HG02981 (cell line): ENCODE data around the gene CDIPT.

Experiments
- ATAC-seq: cut with Tn5 transposase; IDR thresholded peaks from one replicate; pipeline ENCODE4 v1.9.1; 2021; ENCODE audit warnings: mild to moderate bottlenecking, moderate library complexity; ENCODE audit not compliant: unreplicated experiment

CDIPT gene

DNA sequence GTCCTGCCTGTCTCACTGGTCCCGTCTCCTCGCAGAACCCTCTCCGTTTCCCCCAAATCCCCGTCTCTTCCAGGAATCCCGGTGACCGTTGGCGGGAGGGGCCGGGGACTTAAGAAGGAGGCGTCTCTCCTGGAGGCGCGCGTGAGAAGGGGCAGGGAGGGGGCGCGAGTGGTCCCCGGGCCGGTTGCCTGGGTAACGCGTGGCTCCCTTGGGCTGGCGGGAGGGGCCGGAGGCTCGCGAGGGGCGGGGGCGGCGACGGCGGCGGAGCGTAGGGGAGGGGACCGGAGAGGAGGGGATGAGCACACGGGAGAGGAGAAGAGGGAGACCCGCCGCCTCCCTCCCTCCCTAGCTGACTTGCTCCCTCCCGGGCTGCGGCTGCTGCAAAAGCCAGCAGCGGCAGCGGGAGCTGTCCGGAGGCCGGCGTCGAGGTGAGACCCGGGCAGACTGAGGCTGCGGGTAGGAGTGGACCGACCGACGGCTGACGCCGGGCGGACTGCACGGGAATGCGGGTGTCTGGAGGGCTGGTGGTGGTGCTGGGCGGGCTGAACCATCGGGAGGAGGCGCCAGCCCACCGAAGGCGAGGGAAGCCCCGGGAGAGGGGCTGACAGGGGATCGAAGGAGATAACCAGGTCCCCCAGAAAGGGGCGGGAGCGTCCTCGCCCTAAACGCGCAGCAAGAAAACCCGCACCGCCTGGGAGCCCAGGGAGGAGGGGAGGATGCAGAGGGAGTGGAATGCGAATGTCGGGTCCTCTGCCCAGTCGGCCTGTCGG, 50.9 kb downstream of the CDIPT start, which contains the start of gene PRRT2:
TSS of gene PRRT2 (plus strand) at position 298 of the 770 bp plus-strand sequence. CDS start 862 bp downstream, outside the sequence.
- ATAC-seq: no peak

DNA sequence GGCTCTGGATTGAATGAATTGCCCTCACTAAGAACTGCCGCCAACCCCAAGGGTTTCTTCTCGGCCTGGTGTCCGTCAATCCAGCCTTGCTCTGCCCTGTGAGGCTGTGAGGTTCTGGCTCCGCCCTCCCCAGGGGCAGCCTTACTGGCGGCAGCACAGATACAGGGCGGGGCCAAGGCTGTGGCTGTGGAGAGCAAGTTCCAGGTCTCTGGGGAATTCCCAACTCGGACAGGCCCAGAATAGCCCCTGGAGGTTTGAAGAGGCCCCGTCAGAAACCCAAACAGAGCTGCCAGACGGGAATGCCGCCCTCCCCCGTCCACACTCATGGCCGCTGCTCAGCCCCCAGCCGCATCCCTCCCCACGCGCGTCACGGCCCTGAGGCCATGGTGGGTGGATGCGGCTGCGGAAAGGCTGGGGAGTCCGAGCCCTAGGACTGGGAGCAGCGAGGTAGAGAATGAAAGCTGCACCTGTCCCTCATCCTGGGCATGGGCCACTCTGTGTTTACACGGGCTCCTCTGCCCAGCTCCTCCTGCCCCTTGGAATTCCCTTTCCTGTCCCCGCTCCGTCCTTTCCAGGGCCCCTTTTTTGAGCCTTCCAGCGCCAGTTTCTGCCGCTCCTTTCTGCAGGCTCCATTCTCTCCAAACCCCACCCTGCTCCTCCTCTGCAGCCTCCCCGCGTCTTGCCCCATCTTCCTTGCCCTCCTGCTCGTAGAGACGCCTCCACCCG, 51.7 kb downstream of the CDIPT start:
- peak; percentile 34 for ATAC-seq

DNA sequence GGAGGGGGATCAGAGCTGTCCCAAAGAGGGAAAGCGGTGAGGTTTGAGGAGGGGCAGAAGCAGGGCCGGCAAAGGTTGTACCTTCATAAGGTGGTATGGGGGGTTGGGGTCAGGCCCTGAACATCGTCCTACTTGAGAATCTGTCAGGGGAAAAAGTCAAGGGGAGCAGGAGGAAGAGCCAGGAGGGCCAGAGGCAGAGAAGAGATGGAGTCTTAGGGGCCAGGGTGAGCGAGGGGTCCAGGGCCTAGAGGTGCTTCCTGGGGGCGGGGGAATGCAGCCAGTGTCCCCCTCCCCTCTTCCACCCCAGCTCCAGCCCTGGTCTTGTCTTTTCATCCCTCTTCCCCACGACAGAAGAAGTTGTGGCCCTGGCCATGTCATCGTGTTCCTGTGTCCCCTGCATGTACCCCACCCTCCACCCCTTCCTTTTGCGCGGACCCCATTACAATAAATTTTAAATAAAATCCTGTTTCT, 52.3 kb downstream of the CDIPT start:
- ATAC-seq: no peak

DNA sequence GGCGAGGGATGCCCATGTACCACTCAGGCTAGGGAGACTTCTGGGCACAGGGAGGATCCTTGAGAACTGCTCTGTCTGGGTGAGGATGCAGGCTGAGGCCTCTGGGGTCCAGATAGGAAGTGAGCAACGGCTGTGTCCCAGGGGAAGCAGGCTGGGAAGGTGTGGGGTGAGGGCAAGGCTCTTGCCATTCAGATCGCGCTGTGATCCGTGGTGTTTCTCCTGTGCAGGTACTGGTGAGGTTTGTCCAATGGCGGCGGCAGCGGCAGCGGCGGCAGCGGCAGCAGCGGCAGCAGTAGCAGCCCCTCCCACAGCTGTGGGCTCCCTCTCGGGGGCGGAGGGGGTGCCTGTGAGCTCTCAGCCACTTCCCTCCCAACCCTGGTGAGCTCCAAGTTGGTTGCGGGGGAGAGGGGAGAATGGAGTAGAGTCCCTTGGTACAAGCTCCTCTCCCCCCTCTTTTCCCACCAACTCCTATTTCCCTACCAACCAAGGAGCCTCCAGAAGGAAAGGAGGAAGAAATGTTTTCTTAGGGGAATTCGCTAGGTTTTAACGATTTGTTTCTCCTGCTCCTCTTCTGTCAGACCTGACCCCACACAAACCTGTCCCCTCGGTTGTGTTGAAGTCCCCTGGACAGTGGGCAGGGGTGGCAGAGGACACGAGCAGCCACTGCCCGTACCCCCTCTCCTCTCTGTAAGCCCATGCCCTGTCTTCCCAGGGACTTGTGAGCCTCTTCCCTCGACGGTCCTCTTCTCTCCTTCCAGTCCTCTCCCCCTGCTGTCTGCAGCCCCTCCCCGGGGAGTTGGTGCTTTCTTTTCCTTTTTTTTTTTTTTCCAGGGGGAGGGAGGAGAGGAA, 53.0 kb downstream of the CDIPT start:
- no peak for ATAC-seq

DNA sequence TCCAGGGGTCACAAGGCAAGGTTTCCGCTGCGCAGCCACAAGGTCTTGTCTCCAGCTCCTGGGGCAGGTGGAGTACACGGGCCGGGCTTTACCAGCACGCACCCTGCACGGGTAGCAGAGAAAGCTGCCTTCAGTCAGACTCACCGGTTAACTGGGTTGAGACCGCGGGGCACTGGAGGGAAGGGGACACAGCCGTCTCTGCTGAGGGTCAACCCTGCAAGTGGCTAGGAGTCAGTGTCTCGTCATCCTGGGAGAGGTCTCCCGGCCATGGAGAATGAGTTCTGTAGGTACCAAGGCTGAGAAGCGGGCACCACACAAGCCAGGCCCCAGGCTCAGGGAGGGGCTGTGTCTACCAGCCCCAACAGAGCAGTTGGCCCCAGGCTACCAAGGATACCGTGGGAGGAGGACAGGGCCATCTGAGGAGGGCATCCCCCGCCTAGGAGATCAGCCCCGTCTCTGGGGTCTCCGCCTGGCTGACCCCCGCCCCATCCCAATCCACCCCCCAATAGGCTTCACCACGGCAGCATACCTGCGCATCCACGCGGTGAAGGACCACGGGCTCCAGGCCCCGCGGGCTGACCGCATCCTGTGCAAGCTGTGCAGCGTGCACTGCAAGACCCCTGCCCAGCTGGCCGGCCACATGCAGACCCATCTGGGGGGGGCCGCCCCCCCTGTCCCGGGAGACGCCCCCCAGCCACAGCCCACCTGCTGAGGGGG, 53.8 kb downstream of the CDIPT start:
- ATAC-seq: no peak
